Measurements from ENCODE around the gene AMPH. TPM values are rescaled to one million over a fixed set of nuclear protein-coding genes. Genes with fewer than 3 reads are reported as not detected.

Gene AMPH
- total RNA-seq, 1 donor from 2014 or later = 1.2 TPM

GRCh38 chr7:38429057-38429456 is 202.1 kb downstream of the AMPH start:
- Histone ChIP-seq H3K4me1 (no peaks in the 10 kb centered on the region), H3K9me3 (no peaks in the 10 kb centered on the region), H3K27ac (no peak overlapping the region), H3K4me3 (no peak overlapping the region), H3K27me3 (ENCODE audit: low read depth) (no peaks in the 10 kb centered on the region), H3K36me3 (no peaks in the 10 kb centered on the region)
- no peak for ATAC-seq
- TF ChIP-seq CTCF (IDR thresholded peaks at IDR 0.05) = no peak
- no peak for DNase-seq
- intact Hi-C loops (cut with DNase I) = no loop called here

- ATAC-seq = no peak
Measured at GRCh38 chr7:38428041-38428440, 203.1 kb downstream of the AMPH start.

GRCh38 chr7:38427279-38427955 is 203.8 kb downstream of the AMPH start:
- Histone ChIP-seq H3K36me3 (no peaks in the 10 kb centered on the region), H3K9me3 (no peaks in the 10 kb centered on the region), H3K27ac (no peak overlapping the region), H3K27me3 (ENCODE audit: low read depth) (no peaks in the 10 kb centered on the region), H3K4me1 (no peaks in the 10 kb centered on the region), H3K4me3 (no peak overlapping the region)
- ATAC-seq = no peak
- intact Hi-C loops (cut with DNase I) = no loop called here
- no peak for DNase-seq
- no peak for TF ChIP-seq CTCF (IDR thresholded peaks at IDR 0.05)

More at GRCh38 chr7:38428041-38428440, 203.1 kb downstream of the AMPH start:
- Histone ChIP-seq H3K36me3 (no peaks in the 10 kb centered on the region), H3K27ac (no peak overlapping the region), H3K4me1 (no peaks in the 10 kb centered on the region), H3K27me3 (ENCODE audit: low read depth) (no peaks in the 10 kb centered on the region), H3K4me3 (no peak overlapping the region), H3K9me3 (no peaks in the 10 kb centered on the region)
- no peak for DNase-seq
- intact Hi-C loops (cut with DNase I) = no loop called here
- TF ChIP-seq CTCF (IDR thresholded peaks at IDR 0.05) = no peak

GRCh38 chr7:38425509-38425908 is 205.7 kb downstream of the AMPH start:
- ATAC-seq (no peak), DNase-seq (no peak)
- Histone ChIP-seq H3K9me3 (no peaks in the 10 kb centered on the region), H3K4me1 (no peaks in the 10 kb centered on the region), H3K36me3 (no peaks in the 10 kb centered on the region), H3K4me3 (no peak overlapping the region), H3K27me3 (ENCODE audit: low read depth) (no peaks in the 10 kb centered on the region), H3K27ac (no peak overlapping the region)
- intact Hi-C loops (cut with DNase I) = no loop called here
- TF ChIP-seq CTCF (IDR thresholded peaks at IDR 0.05) = no peak

- Histone ChIP-seq H3K27ac (no peak overlapping the region), H3K9me3 (no peaks in the 10 kb centered on the region), H3K27me3 (ENCODE audit: low read depth) (no peaks in the 10 kb centered on the region), H3K4me3 (no peak overlapping the region), H3K36me3 (no peaks in the 10 kb centered on the region), H3K4me1 (no peaks in the 10 kb centered on the region)
- no peak for ATAC-seq
- intact Hi-C loops (cut with DNase I) = no loop called here
- DNase-seq = no peak
- no peak for TF ChIP-seq CTCF (IDR thresholded peaks at IDR 0.05)
Measured at GRCh38 chr7:38424750-38425463, 206.3 kb downstream of the AMPH start.
